Tibial artery (tissue), 4 donors: ENCODE measurements around the gene TCEAL7.

ENCODE experiments used
- DNase-seq, 2 donors: peaks; one replicate each; pipeline ENCODE4 v3.0.0-alpha.2; 2019
- H3K27ac ChIP-seq, 2 donors: fragments of 200-600 bp; sonication (generic) in 1 of 2; 1 replicate in 1 of 2; 2 replicates in 1 of 2; pipeline ENCODE4 v1.5.1; 2018 to 2019; ENCODE audit warnings: mild to moderate bottlenecking in 1 of 2
- H3K27me3 ChIP-seq, 2 donors: fragments of 200-600 bp; sonication (generic) in 1 of 2; one replicate each; pipeline versions ENCODE4 v1.5.1 to v1.6.0; 2016 to 2019
- H3K36me3 ChIP-seq, 3 donors: fragments of 200-600 bp; sonication (generic) in 2 of 3; one replicate each; pipeline ENCODE4 v1.5.1; 2016 to 2019; ENCODE audit warnings: mild to moderate bottlenecking in 2 of 3
- H3K4me1 ChIP-seq, 4 donors: fragments of 200-600 bp; sonication (generic) in 2 of 4; 1 replicate in 3 of 4; 2 replicates in 1 of 4; pipeline ENCODE4 v1.5.1; 2016 to 2019
- H3K4me3 ChIP-seq, 2 donors: fragments of 200-600 bp; sonication (generic) in 1 of 2; 1 replicate in 1 of 2; 2 replicates in 1 of 2; pipeline ENCODE4 v1.5.1; 2018 to 2019; ENCODE audit warnings: mild to moderate bottlenecking in 2 of 2
- H3K9me3 ChIP-seq, 3 donors: fragments of 200-600 bp; sonication (generic) in 1 of 3; one replicate each; pipeline ENCODE4 v1.5.1; 2016 to 2019
- intact Hi-C: fragments of 100-400 bp; cut with DNase I; formaldehyde crosslinking; loops from one replicate; pipeline ENCODE4 v1.15.0; 2023; ENCODE audit warnings: low total_unique reads
- TF ChIP-seq, protein P1 (sequence below), 2 experiments: fragments of 200-600 bp in 1 of 2; fragments of 450-650 bp in 1 of 2; IDR thresholded peaks; one replicate each; pipeline ENCODE4 v1.5.1; 2017 to 2019; ENCODE audit warnings: antibody characterized with exemption in 2 of 2, mild to moderate bottlenecking in 1 of 2, moderate library complexity in 1 of 2

TCEAL7 gene

DNA sequence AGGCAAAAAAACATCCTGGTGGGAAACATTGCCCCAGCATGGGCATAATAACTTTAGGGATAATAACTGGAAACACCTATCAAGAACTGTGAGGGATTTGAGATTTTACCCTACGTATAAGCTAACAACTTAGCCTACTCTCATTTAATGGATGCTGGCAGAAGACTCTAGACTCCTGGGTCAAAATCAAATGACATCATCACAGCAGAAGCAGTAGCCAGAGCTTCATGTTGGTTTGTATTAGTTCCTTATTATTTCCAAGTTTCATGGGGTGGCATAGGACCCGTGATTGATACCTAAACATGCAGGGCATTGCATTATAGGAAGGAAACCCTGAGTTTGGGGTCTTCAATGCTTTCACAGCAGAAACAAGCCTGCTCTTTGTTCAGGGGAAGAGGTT, 30.9 kb downstream of the TCEAL7 start:
- Histone ChIP-seq H3K4me3 (no peak overlapping the region), H3K9me3 (no peaks in the 10 kb centered on the region), H3K27me3 (no peaks in the 10 kb centered on the region), H3K4me1 (no peaks in the 10 kb centered on the region), H3K36me3 (no peaks in the 10 kb centered on the region), H3K27ac (no peak overlapping the region)
- TF ChIP-seq, protein P1, sequence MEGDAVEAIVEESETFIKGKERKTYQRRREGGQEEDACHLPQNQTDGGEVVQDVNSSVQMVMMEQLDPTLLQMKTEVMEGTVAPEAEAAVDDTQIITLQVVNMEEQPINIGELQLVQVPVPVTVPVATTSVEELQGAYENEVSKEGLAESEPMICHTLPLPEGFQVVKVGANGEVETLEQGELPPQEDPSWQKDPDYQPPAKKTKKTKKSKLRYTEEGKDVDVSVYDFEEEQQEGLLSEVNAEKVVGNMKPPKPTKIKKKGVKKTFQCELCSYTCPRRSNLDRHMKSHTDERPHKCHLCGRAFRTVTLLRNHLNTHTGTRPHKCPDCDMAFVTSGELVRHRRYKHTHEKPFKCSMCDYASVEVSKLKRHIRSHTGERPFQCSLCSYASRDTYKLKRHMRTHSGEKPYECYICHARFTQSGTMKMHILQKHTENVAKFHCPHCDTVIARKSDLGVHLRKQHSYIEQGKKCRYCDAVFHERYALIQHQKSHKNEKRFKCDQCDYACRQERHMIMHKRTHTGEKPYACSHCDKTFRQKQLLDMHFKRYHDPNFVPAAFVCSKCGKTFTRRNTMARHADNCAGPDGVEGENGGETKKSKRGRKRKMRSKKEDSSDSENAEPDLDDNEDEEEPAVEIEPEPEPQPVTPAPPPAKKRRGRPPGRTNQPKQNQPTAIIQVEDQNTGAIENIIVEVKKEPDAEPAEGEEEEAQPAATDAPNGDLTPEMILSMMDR (IDR thresholded peaks at IDR 0.05) = no peak
- intact Hi-C loops = no loop called here
- DNase-seq = no peak

DNA sequence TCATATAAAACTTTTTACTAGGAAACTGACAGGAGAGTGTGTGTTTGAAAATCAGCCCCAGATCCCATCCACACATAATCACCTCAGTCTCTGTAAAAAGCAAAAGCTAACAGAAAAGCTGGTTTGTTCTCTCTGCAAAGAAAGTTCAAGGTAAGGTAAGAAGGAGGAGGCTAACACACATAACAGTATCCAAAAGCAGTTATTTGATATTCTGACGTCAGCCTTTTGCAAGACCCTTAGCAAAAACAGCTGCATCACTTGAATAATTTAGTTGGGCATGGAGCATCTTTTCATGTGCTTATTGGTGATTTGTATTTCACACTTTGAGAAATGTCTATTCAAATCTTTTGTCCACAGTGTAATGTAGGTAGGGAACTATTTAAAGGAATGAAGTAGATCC, 31.8 kb downstream of the TCEAL7 start:
- Histone ChIP-seq H3K27ac (no peak overlapping the region), H3K36me3 (no peaks in the 10 kb centered on the region), H3K4me1 (no peaks in the 10 kb centered on the region), H3K27me3 (no peaks in the 10 kb centered on the region), H3K4me3 (no peak overlapping the region), H3K9me3 (no peaks in the 10 kb centered on the region)
- TF ChIP-seq, protein P1 (IDR thresholded peaks at IDR 0.05) = no peak
- intact Hi-C loops = no loop called here
- no peak for DNase-seq

DNA sequence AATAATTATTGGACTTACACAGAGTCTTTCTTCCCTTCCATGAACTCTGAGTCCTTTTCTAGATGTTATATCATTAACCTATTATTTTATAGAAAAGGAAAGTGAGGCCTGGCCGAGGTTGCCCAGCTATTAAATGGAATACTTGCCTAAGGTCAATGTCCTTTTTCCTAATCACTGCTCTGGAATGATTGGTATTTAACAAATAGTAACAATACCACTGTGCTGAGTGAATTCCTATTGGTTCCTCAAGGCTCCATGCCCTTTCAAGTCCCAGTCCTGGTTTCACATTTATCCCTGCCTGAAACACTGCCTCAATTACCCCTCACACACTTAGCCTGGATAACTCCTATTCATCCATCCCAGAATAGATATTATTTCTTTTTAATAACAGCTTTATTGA, 32.4 kb downstream of the TCEAL7 start:
- intact Hi-C loops = no loop called here
- no peak for DNase-seq
- H3K4me1 ChIP-seq = no peaks in the 10 kb centered on the region

DNA sequence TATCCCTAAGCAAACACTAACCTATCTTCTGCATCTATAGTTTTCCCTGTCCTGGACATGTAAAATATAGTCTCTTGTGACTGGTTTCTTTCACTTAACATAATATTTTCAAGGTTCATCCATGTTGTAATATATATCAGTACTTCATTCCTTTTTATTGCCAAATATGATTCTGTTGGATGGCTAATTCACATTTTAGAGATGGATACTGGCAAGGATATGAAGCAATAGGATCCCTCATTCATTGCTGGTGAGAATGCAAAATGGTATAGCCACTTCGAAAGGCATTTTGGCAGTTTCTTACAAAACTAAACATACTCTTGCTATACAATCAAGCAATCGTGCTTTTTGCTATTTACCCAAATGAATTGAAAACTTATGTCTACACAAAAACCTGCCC, 33.0 kb downstream of the TCEAL7 start:
- DNase-seq = no peak

More for the DNA sequence above, 32.4 kb downstream of the TCEAL7 start:
- no peaks in the 10 kb centered on the region for H3K27me3 ChIP-seq
- TF ChIP-seq, protein P1 (IDR thresholded peaks at IDR 0.05) = no peak
- no peak overlapping the region for H3K4me3 ChIP-seq
- no peaks in the 10 kb centered on the region for H3K36me3 ChIP-seq
- no peak overlapping the region for H3K27ac ChIP-seq
- no peaks in the 10 kb centered on the region for H3K9me3 ChIP-seq

DNA sequence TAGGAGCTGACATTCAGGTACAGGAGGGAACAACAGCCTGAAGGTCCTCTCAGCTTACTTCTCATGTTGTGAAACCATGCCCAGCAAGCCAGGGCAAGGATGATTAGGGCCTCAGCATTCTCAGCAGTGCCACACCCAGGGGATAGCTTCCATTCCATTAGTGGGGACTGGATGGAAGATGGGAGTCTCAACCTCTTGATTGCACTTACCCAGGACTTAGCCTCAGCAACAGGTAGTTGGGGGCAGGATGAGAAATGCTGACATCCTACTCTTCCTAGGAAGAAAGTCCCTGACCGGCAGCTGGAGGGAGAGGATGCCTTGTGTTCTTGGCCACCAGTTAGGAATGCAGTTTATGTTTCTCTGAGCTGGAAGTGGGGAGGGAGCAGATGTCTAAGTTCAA, 37.5 kb downstream of the TCEAL7 start:
- intact Hi-C loops = no loop called here
- Histone ChIP-seq H3K4me1 (no peaks in the 10 kb centered on the region), H3K27ac (no peak overlapping the region), H3K4me3 (no peak overlapping the region), H3K9me3 (no peaks in the 10 kb centered on the region), H3K36me3 (no peaks in the 10 kb centered on the region), H3K27me3 (no peaks in the 10 kb centered on the region)
- no peak for DNase-seq
- TF ChIP-seq, protein P1 (IDR thresholded peaks at IDR 0.05) = no peak

More for the DNA sequence above, 33.0 kb downstream of the TCEAL7 start:
- no peaks in the 10 kb centered on the region for H3K36me3 ChIP-seq
- intact Hi-C loops = no loop called here
- no peak overlapping the region for H3K4me3 ChIP-seq
- no peaks in the 10 kb centered on the region for H3K27me3 ChIP-seq
- H3K27ac ChIP-seq = no peak overlapping the region
- H3K9me3 ChIP-seq = no peaks in the 10 kb centered on the region
- H3K4me1 ChIP-seq = no peaks in the 10 kb centered on the region
- TF ChIP-seq, protein P1 (IDR thresholded peaks at IDR 0.05) = no peak

DNA sequence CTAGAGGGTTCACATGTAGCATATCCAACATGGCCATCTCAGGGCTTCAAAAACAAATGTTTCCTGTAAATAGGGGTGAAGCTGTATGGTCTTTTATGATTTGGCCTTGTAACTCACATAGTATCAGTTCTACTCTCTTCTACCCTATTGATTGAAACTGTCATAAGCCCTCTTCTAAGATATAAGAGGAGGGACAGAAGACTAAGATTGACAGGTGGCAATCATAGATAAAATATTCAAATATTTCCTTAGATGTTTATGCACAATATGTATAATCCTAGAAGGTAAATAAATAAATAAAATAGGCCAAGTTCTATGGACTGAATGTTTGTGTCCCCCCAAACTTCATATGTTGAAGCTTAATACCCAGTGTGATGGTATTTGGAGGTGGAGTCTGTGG, 39.4 kb downstream of the TCEAL7 start:
- TF ChIP-seq, protein P1 (IDR thresholded peaks at IDR 0.05) = no peak
- intact Hi-C loops = no loop called here
- H3K4me3 ChIP-seq = no peak overlapping the region
- H3K36me3 ChIP-seq = no peaks in the 10 kb centered on the region
- no peaks in the 10 kb centered on the region for H3K27me3 ChIP-seq
- H3K27ac ChIP-seq = no peak overlapping the region
- no peaks in the 10 kb centered on the region for H3K4me1 ChIP-seq
- no peak for DNase-seq
- no peaks in the 10 kb centered on the region for H3K9me3 ChIP-seq
